ENCODE results near the gene SMR3A. TPM values are rescaled to one million over a fixed set of nuclear protein-coding genes. Genes with fewer than 3 reads are reported as not detected.

SMR3A gene
- polyA plus RNA-seq, 4 donors: not detected

Other genes with a start within 250 kb of the SMR3A start
- gene PRR27, start 206.5 kb upstream of the SMR3A start, polyA plus RNA-seq (ENCODE audit: insufficient read length in 4 of 4): under 1 TPM; 0.04 to 0.14 (median 0.06) TPM
- gene ODAM, start 165.0 kb upstream of the SMR3A start, polyA plus RNA-seq (ENCODE audit: insufficient read length in 4 of 4): 1 to 10 TPM in 3 of 4 donors, under 1 TPM in 1; 0.65 to 1.9 (median 1.3) TPM
- 1 to 10 TPM in 2 of 4 donors, under 1 TPM in 2; 0.49 to 2.0 (median 0.89) TPM for gene FDCSP, start 134.6 kb upstream of the SMR3A start, polyA plus RNA-seq (ENCODE audit: insufficient read length in 4 of 4)
- under 1 TPM in 1 of 4 donors, not detected in 3; 0.06 TPM for gene CSN3, start 118.2 kb upstream of the SMR3A start, polyA plus RNA-seq (ENCODE audit: insufficient read length in 4 of 4)
- under 1 TPM in 2 of 4 donors, not detected in 2; 0.10 to 0.13 TPM for gene CABS1, start 25.8 kb upstream of the SMR3A start, polyA plus RNA-seq (ENCODE audit: insufficient read length in 4 of 4)
- gene SMR3B, start 22.4 kb downstream of the SMR3A start, polyA plus RNA-seq (ENCODE audit: insufficient read length in 4 of 4): not detected
- gene OPRPN, start 37.2 kb downstream of the SMR3A start, polyA plus RNA-seq (ENCODE audit: insufficient read length in 4 of 4): not detected
- gene MUC7, start 111.4 kb downstream of the SMR3A start, polyA plus RNA-seq (ENCODE audit: insufficient read length in 4 of 4): under 1 TPM in 3 of 4 donors, not detected in 1; 0.07 to 0.11 (median 0.08) TPM
- not detected for gene AMTN, start 157.8 kb downstream of the SMR3A start, polyA plus RNA-seq (ENCODE audit: insufficient read length in 4 of 4)
- 1 to 10 TPM; 1.2 to 1.6 (median 1.5) TPM for gene AMBN, start 231.5 kb downstream of the SMR3A start, polyA plus RNA-seq (ENCODE audit: insufficient read length in 4 of 4)